Upper lobe of left lung (tissue), 6 donors: ENCODE results near the gene COL6A1. TPM values are rescaled to one million over a fixed set of nuclear protein-coding genes. Genes with fewer than 3 reads are reported as not detected.
A peak's percentile ranks its signal among the peaks of the same experiment; 100 is the strongest.

Experiments used
- ATAC-seq, 2 donors: fragments of 200-7000 bp; cut with Tn5 transposase; one replicate each; pipeline ENCODE4 v1.9.1; 2022; ENCODE audit warnings: mild to moderate bottlenecking in 2 of 2, moderate library complexity in 2 of 2; ENCODE audit not compliant: low FRiP score in 2 of 2
- DNase-seq, 2 donors: peaks; one replicate each; pipeline ENCODE4 v3.0.0-alpha.2; 2019 to 2020
- H3K27ac ChIP-seq, 4 donors: fragments of 200-600 bp; sonication (generic); one replicate each; pipeline ENCODE4 v1.5.1; 2016 to 2019
- H3K27me3 ChIP-seq, 4 donors: fragments of 200-600 bp; sonication (generic); one replicate each; pipeline ENCODE4 v1.5.1; 2017 to 2019
- H3K36me3 ChIP-seq, 4 donors: fragments of 200-600 bp; sonication (generic); one replicate each; pipeline ENCODE4 v1.5.1; 2016 to 2019
- H3K4me1 ChIP-seq, 4 donors: fragments of 200-600 bp; sonication (generic); one replicate each; pipeline ENCODE4 v1.5.1; 2018 to 2019
- H3K4me3 ChIP-seq, 4 donors: fragments of 200-600 bp; sonication (generic); one replicate each; pipeline ENCODE4 v1.5.1; 2017 to 2019; ENCODE audit warnings: mild to moderate bottlenecking in 2 of 4, moderate library complexity in 1 of 4
- H3K9me3 ChIP-seq, 4 donors: fragments of 200-600 bp; sonication (generic); one replicate each; pipeline ENCODE4 v1.5.1; 2018 to 2019
- CTCF ChIP-seq, 6 experiments: fragments of 450-650 bp in 4 of 6; fragments of 200-600 bp in 2 of 6; sonication (generic) in 2 of 6; IDR thresholded peaks; one replicate each; pipeline ENCODE4 v1.5.1; 2016 to 2019; ENCODE audit warnings: antibody characterized with exemption in 6 of 6
- EP300 ChIP-seq, 4 donors: sonication (generic); formaldehyde crosslinking; IDR thresholded peaks; one replicate each; pipeline ENCODE4 v1.5.1; 2017; ENCODE audit warnings: antibody characterized with exemption in 4 of 4, control low read depth in 2 of 4
- POLR2A ChIP-seq, 4 donors: fragments of 450-650 bp; IDR thresholded peaks; one replicate each; pipeline ENCODE4 v1.5.1; 2016 to 2017; ENCODE audit warnings: antibody characterized with exemption in 4 of 4, mild to moderate bottlenecking in 2 of 4
- POLR2AphosphoS5 ChIP-seq, 2 donors: sonication (generic); formaldehyde crosslinking; IDR thresholded peaks; one replicate each; pipeline ENCODE4 v1.5.1; 2017; ENCODE audit warnings: antibody characterized with exemption in 2 of 2
- WGBS, 2 donors: methylation state at CpG; one replicate each; pipeline ENCODE4 v1.1.5; 2017 to 2018; 5-methylcytosine and 5-hydroxymethylcytosine counted together
- total RNA-seq, 6 donors: library from RNA; depleted of rRNA in 4 of 6; stranded (reverse); fragments of >200 nt in 4 of 6; gene quantifications; one replicate each; pipeline versions ENCODE4 v1.1.0 to v1.2.1, GENCODE V29; 2016 to 2021
- donor health status: DM: no; HTN: no; CAD: no; lungs with moderate emphysema.
- donor health status: DM: no; HTN: yes; CAD: no; lungs with severe emphysema.

Gene COL6A1
- total RNA-seq, 6 donors from 2014 or later, result 61.9 to 351 (median 205) TPM

- WGBS, 2 donors, result 64 to 70% methylated on average over 16 to 27 of the region's 27 CpGs
- Histone ChIP-seq H3K4me3 (no peak overlapping the region), H3K36me3 (no peaks in the 10 kb centered on the region), H3K9me3 (no peaks in the 10 kb centered on the region), H3K4me1 (peaks cover 0 to 11% (median 0%) of the 10 kb centered on the region in 4 donors), H3K27ac (peak overlapping the region; percentile 29 to 84 (median 76)), H3K27me3 (no peaks in the 10 kb centered on the region)
- DNase-seq (peak in 1 of 2 donors; percentile 38), ATAC-seq (peak; percentile 85 to 97)
- no peak for TF ChIP-seq CTCF (IDR thresholded peaks at IDR 0.05)
- peak; percentile 60 to 75 for TF ChIP-seq POLR2AphosphoS5 (IDR thresholded peaks at IDR 0.05)
- peak in 1 of 4 donors; percentile 33 for TF ChIP-seq EP300 (IDR thresholded peaks at IDR 0.05)
- no peak for TF ChIP-seq POLR2A (IDR thresholded peaks at IDR 0.05)
Observed at GRCh38 chr21:46048926-46049889, 67.6 kb downstream of the COL6A1 start.

GRCh38 chr21:46049890-46050667 is 68.5 kb downstream of the COL6A1 start:
- TF ChIP-seq POLR2A (IDR thresholded peaks at IDR 0.05) (no peak), CTCF (IDR thresholded peaks at IDR 0.05) (no peak), EP300 (IDR thresholded peaks at IDR 0.05) (no peak), POLR2AphosphoS5 (IDR thresholded peaks at IDR 0.05) (no peak)
- H3K36me3 ChIP-seq, result no peaks in the 10 kb centered on the region
- H3K27ac ChIP-seq, result peak overlapping the region; percentile 29 to 84 (median 76)
- no peak overlapping the region for H3K4me3 ChIP-seq
- ATAC-seq, result peak in 1 of 2 donors; percentile 18
- no peaks in the 10 kb centered on the region for H3K27me3 ChIP-seq
- no peak for DNase-seq
- peaks cover 0 to 11% (median 0%) of the 10 kb centered on the region in 4 donors for H3K4me1 ChIP-seq
- 83 to 90% methylated on average over 6 to 33 of the region's 33 CpGs for WGBS, 2 donors
- no peaks in the 10 kb centered on the region for H3K9me3 ChIP-seq

- Histone ChIP-seq H3K27ac (peak overlapping the region in 2 of 4 donors; percentile 82 to 84), H3K36me3 (no peaks in the 10 kb centered on the region), H3K4me3 (no peak overlapping the region), H3K9me3 (no peaks in the 10 kb centered on the region), H3K27me3 (no peaks in the 10 kb centered on the region), H3K4me1 (peaks cover 0 to 15% (median under 1%) of the 10 kb centered on the region in 4 donors)
- DNase-seq (peak in 1 of 2 donors; percentile 81), ATAC-seq (no peak)
- TF ChIP-seq EP300 (IDR thresholded peaks at IDR 0.05) (no peak), CTCF (IDR thresholded peaks at IDR 0.05) (no peak), POLR2AphosphoS5 (IDR thresholded peaks at IDR 0.05) (no peak)
- 87 to 100% methylated on average over 2 to 21 of the region's 22 CpGs for WGBS, 2 donors
Observed at GRCh38 chr21:46050668-46051378, 69.3 kb downstream of the COL6A1 start.

GRCh38 chr21:46051379-46051770 is 69.8 kb downstream of the COL6A1 start:
- Histone ChIP-seq H3K9me3 (no peaks in the 10 kb centered on the region), H3K4me1 (peaks cover 0 to 18% (median 2%) of the 10 kb centered on the region in 4 donors), H3K36me3 (no peaks in the 10 kb centered on the region), H3K27ac (no peak overlapping the region), H3K4me3 (no peak overlapping the region), H3K27me3 (no peaks in the 10 kb centered on the region)
- TF ChIP-seq CTCF (IDR thresholded peaks at IDR 0.05), result no peak
- TF ChIP-seq POLR2AphosphoS5 (IDR thresholded peaks at IDR 0.05), result no peak
- no peak for TF ChIP-seq EP300 (IDR thresholded peaks at IDR 0.05)
- TF ChIP-seq POLR2A (IDR thresholded peaks at IDR 0.05), result no peak
- no peak for ATAC-seq
- WGBS, 2 donors, result 71 to 87% methylated on average over 16 of the region's 16 CpGs
- no peak for DNase-seq
